Heart left ventricle (tissue), 16 donors: ENCODE measurements around the gene NBPF9. TPM values are rescaled to one million over a fixed set of nuclear protein-coding genes. Genes with fewer than 3 reads are reported as not detected.
"Not testable (repeated sequence)": the region's sequence is repeated elsewhere in the genome, so short reads cannot be mapped to it uniquely, and the experiment has no call there.

Source experiments
- ATAC-seq, 4 donors: fragments of 200-7000 bp; cut with Tn5 transposase; one replicate each; pipeline ENCODE4 v1.9.1; 2020 to 2022; ENCODE audit warnings: moderate library complexity in 4 of 4, mild to moderate bottlenecking in 3 of 4, moderate number of reproducible peaks in 1 of 4
- DNase-seq, 5 donors: peaks; one replicate each; pipeline ENCODE4 v3.0.0-alpha.2; 2020
- H3K27ac ChIP-seq, 12 donors: fragments of 200-600 bp; sonication (generic) in 4 of 12; one replicate each; pipeline versions ENCODE4 v1.5.0 to v1.8.0; 2016 to 2022; ENCODE audit warnings: mild to moderate bottlenecking in 2 of 12
- H3K27me3 ChIP-seq, 9 donors: fragments of 200-600 bp; sonication (generic) in 2 of 9; one replicate each; pipeline versions ENCODE4 v1.5.1 to v1.8.0; 2016 to 2022; ENCODE audit warnings: mild to moderate bottlenecking in 3 of 9
- H3K36me3 ChIP-seq, 9 donors: fragments of 200-600 bp; sonication (generic) in 2 of 9; one replicate each; pipeline versions ENCODE4 v1.5.0 to v1.8.0; 2018 to 2022; ENCODE audit warnings: mild to moderate bottlenecking in 2 of 9
- H3K4me1 ChIP-seq, 12 donors: fragments of 200-600 bp; sonication (generic) in 4 of 12; one replicate each; pipeline versions ENCODE4 v1.5.0 to v1.8.0; 2016 to 2022; ENCODE audit warnings: mild to moderate bottlenecking in 3 of 12
- H3K4me3 ChIP-seq, 12 donors: fragments of 200-600 bp; sonication (generic) in 4 of 12; one replicate each; pipeline versions ENCODE4 v1.5.0 to v1.8.0; 2017 to 2022; ENCODE audit warnings: mild to moderate bottlenecking in 9 of 12, moderate library complexity in 4 of 12
- H3K9me3 ChIP-seq, 12 donors: fragments of 200-600 bp; sonication (generic) in 4 of 12; one replicate each; pipeline versions ENCODE4 v1.5.0 to v1.8.0; 2016 to 2022; ENCODE audit warnings: mild to moderate bottlenecking in 1 of 12
- CTCF ChIP-seq, 12 donors: fragments of 200-600 bp; sonication (generic) in 4 of 12; IDR thresholded peaks; one replicate each; pipeline versions ENCODE4 v1.5.0 to v1.8.0; 2018 to 2022; ENCODE audit warnings: antibody characterized with exemption in 12 of 12, mild to moderate bottlenecking in 5 of 12
- WGBS, 4 donors: extraction: QIAGEN DNeasy Blood & Tissue Kit in 2 of 4; methylation state at CpG; one replicate each; pipeline versions ENCODE4 v1.1.5 to v1.1.7; 2013 to 2018; 5-methylcytosine and 5-hydroxymethylcytosine counted together
- intact Hi-C, 10 donors: fragments of 100-400 bp; cut with DNase I; formaldehyde crosslinking; loops; one replicate each; pipeline versions ENCODE4 v1.11.1 to v1.14.2; 2022
- polyA plus RNA-seq, 2 donors: library from polyadenylated mRNA; stranded (reverse); fragments of 200-250 nt; gene quantifications; one replicate each; pipeline ENCODE4 v1.2.3, GENCODE V29; 2013
- total RNA-seq, 9 donors: library from RNA; depleted of rRNA in 2 of 9; stranded (reverse); fragments of >200 nt in 2 of 9; fragmentation: NEBNext Ultra II Directional in 3 of 9; extraction: Animal tissue kit (Norgen Biotek cat#: 25700) in 3 of 9; gene quantifications; one replicate each; pipeline versions ENCODE4 v1.1.0 to v1.2.4, GENCODE V29; 2016 to 2023
- donor health status: ischemic (EF 13 %, LVEDD 7.1; RV severe dilation, severe dysfunction).
- donor health status: healthy with polysubstance abuse.
- donor health status: DM: no; HTN: yes; CAD: no.
- donor health status: DM: no; HTN: no; CAD: no.
- donor health status: ischemic (EF 25% LVEDD 6.9; RV normal size, moderate dysfunction).
- donor health status: ischemic (EF 25% LVEDD 5.7; RV mildly dilated, moderate dysfunction).
- donor health status: healthy.
- donor health status: DM: yes; HTN: yes; CAD: no.
- donor health status: ischemic (EF 35%, LVEDD 5.7; RV mildly dilated, moderate dysfunction).
- donor health status: nonischemic (EF 11% LVEDD 7.7; RV severe dilation, severe dysfunction).
- donor health status: DM: yes; HTN: yes; CAD: no.
- donor health status: PGD.
- donor health status: ischemic (EF 29% LVEDD 5.4; RV normal size, mild dysfunction).
- donor health status: nonischemic (EF 23%, LVEDD 6.1; RV moderate dilation, normal function).

NBPF9 gene
- total and polyA plus RNA-seq, 11 donors = 2.9 to 10.3 (median 4.8) TPM

GRCh38 chr1:149123948-149124926, 20.9 kb upstream of the NBPF9 start:
- DNase-seq (peak in 1 of 5 donors; percentile 27), ATAC-seq (peak in 1 of 4 donors; percentile 43)
- H3K9me3 ChIP-seq, H3K27ac ChIP-seq, H3K4me1 ChIP-seq, H3K27me3 ChIP-seq, intact Hi-C loops, H3K36me3 ChIP-seq: not testable (repeated sequence)
- WGBS, 4 donors = 8 to 12% (median 9%) methylated on average over 7 to 10 of the region's 15 CpGs
- TF ChIP-seq CTCF (IDR thresholded peaks at IDR 0.05) = peak in 1 of 12 donors; percentile 5
- H3K4me3 ChIP-seq = peak overlapping the region in 4 of 12 donors; percentile 7 to 26 (median 18)

GRCh38 chr1:149112828-149113227, 9.5 kb upstream of the NBPF9 start:
- H3K4me1 ChIP-seq, DNase-seq, H3K36me3 ChIP-seq, H3K9me3 ChIP-seq, H3K27ac ChIP-seq, intact Hi-C loops, H3K4me3 ChIP-seq, H3K27me3 ChIP-seq: not testable (repeated sequence)
- ATAC-seq = peak in 1 of 4 donors; percentile 57
- WGBS, 4 donors = 43 to 75% (median 60%) methylated on average over 1 of the region's 3 CpGs

- H3K27ac ChIP-seq, H3K27me3 ChIP-seq, H3K9me3 ChIP-seq, ATAC-seq, H3K36me3 ChIP-seq, DNase-seq, H3K4me1 ChIP-seq, H3K4me3 ChIP-seq, intact Hi-C loops: not testable (repeated sequence)
- WGBS, 4 donors = 81 to 100% (median 100%) methylated on average over 1 of the region's 2 CpGs; no CpG with 5 or more reads in 1 of the 4 donors
These were observed 7.0 kb upstream of the NBPF9 start for GRCh38 chr1:149110343-149110742.

- intact Hi-C loops, H3K27me3 ChIP-seq, H3K9me3 ChIP-seq, DNase-seq, H3K27ac ChIP-seq, H3K36me3 ChIP-seq, H3K4me1 ChIP-seq: not testable (repeated sequence)
- peak in 3 of 4 donors; percentile 35 to 75 (median 72) for ATAC-seq
- peak overlapping the region in 9 of 12 donors; percentile 35 to 66 (median 59) for H3K4me3 ChIP-seq
- WGBS, 4 donors = 0% methylated on average over 7 to 8 of the region's 16 CpGs; no CpG with 5 or more reads in 2 of the 4 donors
These were observed 777 bp downstream of the NBPF9 start for GRCh38 chr1:149102574-149102973.

GRCh38 chr1:149098276-149098675, 5.1 kb downstream of the NBPF9 start:
- intact Hi-C loops, H3K4me1 ChIP-seq, H3K9me3 ChIP-seq, DNase-seq, H3K27me3 ChIP-seq, H3K27ac ChIP-seq, H3K4me3 ChIP-seq, ATAC-seq: not testable (repeated sequence)
- WGBS, 4 donors = 94 to 100% (median 95%) methylated on average over 3 to 6 of the region's 8 CpGs; no CpG with 5 or more reads in 1 of the 4 donors
- peaks cover 0 to 10% (median 0%) of the 10 kb centered on the region in 9 donors for H3K36me3 ChIP-seq

GRCh38 chr1:149093155-149093554, 10.2 kb downstream of the NBPF9 start:
- DNase-seq, H3K9me3 ChIP-seq, ATAC-seq, intact Hi-C loops, H3K4me1 ChIP-seq, H3K27ac ChIP-seq, H3K27me3 ChIP-seq, H3K4me3 ChIP-seq: not testable (repeated sequence)
- 66 to 81% (median 70%) methylated on average over 3 to 6 of the region's 6 CpGs for WGBS, 4 donors
- peaks cover 0 to 16% (median 0%) of the 10 kb centered on the region in 9 donors for H3K36me3 ChIP-seq
